Measurements from ENCODE around the gene EIF2B1.
"Not testable (repeated sequence)": the region's sequence is repeated elsewhere in the genome, so short reads cannot be mapped to it uniquely, and the experiment has no call there.

The EIF2B1 gene

GRCh38 chr12:123617144-123617543 is 16.3 kb downstream of the EIF2B1 start:
- no peak for DNase-seq

GRCh38 chr12:123614531-123614930 is 19.0 kb downstream of the EIF2B1 start:
- no peak for DNase-seq

- no peak for DNase-seq
Measured at GRCh38 chr12:123614110-123614509, 19.4 kb downstream of the EIF2B1 start.

- no peak for DNase-seq
Measured at GRCh38 chr12:123608182-123608581, 25.3 kb downstream of the EIF2B1 start.

GRCh38 chr12:123607756-123608155 is 25.7 kb downstream of the EIF2B1 start:
- no peak for DNase-seq

- DNase-seq, result not testable (repeated sequence)
Measured at GRCh38 chr12:123603495-123603894, 30.0 kb downstream of the EIF2B1 start.

- no peak for DNase-seq
Measured at GRCh38 chr12:123602651-123603195, 30.8 kb downstream of the EIF2B1 start.

- no peak for DNase-seq
Measured at GRCh38 chr12:123601602-123602489, 31.6 kb downstream of the EIF2B1 start, which contains the start of gene DDX55. Gene DDX55 (plus strand): TSS chr12:123602099. CDS start chr12:123602149, 50 bp downstream.

- DNase-seq, result no peak
Measured at GRCh38 chr12:123599721-123600120, 33.8 kb downstream of the EIF2B1 start.

GRCh38 chr12:123599310-123599709 is 34.2 kb downstream of the EIF2B1 start:
- no peak for DNase-seq

- DNase-seq, result no peak
Measured at GRCh38 chr12:123598522-123598921, 35.0 kb downstream of the EIF2B1 start.

GRCh38 chr12:123597100-123597499 is 36.4 kb downstream of the EIF2B1 start:
- no peak for DNase-seq

- DNase-seq, result no peak
Measured at GRCh38 chr12:123595729-123596128, 37.8 kb downstream of the EIF2B1 start.

- DNase-seq, result no peak
Measured at GRCh38 chr12:123591702-123592481, 41.6 kb downstream of the EIF2B1 start.

- no peak for DNase-seq
Measured at GRCh38 chr12:123580772-123581171, 52.7 kb downstream of the EIF2B1 start.

- DNase-seq, result not testable (repeated sequence)
Measured at GRCh38 chr12:123578829-123579228, 54.7 kb downstream of the EIF2B1 start.

- no peak for DNase-seq
Measured at GRCh38 chr12:123578243-123578642, 55.2 kb downstream of the EIF2B1 start.

- DNase-seq, result no peak
Measured at GRCh38 chr12:123576611-123577010, 56.9 kb downstream of the EIF2B1 start.

GRCh38 chr12:123573870-123574269 is 59.6 kb downstream of the EIF2B1 start:
- DNase-seq, result no peak

- DNase-seq, result no peak
Measured at GRCh38 chr12:123572391-123572790, 61.1 kb downstream of the EIF2B1 start.

- no peak for DNase-seq
Measured at GRCh38 chr12:123571343-123571813, 62.1 kb downstream of the EIF2B1 start.

Data from NCI-H2081 treated with DMSO at 0.1 percent for 48 hours (cell line).